Keratinocyte (primary cell): Measurements from ENCODE around the gene UTP4. TPM values are rescaled to one million over a fixed set of nuclear protein-coding genes. Genes with fewer than 3 reads are reported as not detected.

Experiments used
- DNase-seq: peaks from one replicate; pipeline ENCODE4 v3.0.0-alpha.2; 2011; ENCODE audit warnings: low read depth, missing footprints, low spot score
- FAIRE-seq: peaks from 2 replicates; lab custom pipeline; 2011; peaks lifted over from hg19 to GRCh38; lab: Jason Lieb, UNC
- H2AFZ ChIP-seq: 2 replicates; pipeline ENCODE4 v1.6.0; 2012; ENCODE audit warnings: low read length, control low read depth, inconsistent platforms; ENCODE audit not compliant: control insufficient read depth
- H3K27ac ChIP-seq: 2 replicates; pipeline ENCODE4 v1.5.1; 2011; ENCODE audit warnings: low read length; ENCODE audit not compliant: control insufficient read depth, insufficient read depth
- H3K27me3 ChIP-seq: 3 replicates; pipeline ENCODE4 v1.6.0; 2011; ENCODE audit warnings: low read length; ENCODE audit not compliant: control insufficient read depth, insufficient read depth; ENCODE audit errors: extremely low read depth
- H3K36me3 ChIP-seq, 2 experiments: 2 replicates in 1 of 2; 3 replicates in 1 of 2; pipeline ENCODE4 v1.5.1; 2011; ENCODE audit warnings: low read length in 2 of 2, mild to moderate bottlenecking in 1 of 2; ENCODE audit not compliant: control insufficient read depth in 2 of 2, insufficient read depth in 2 of 2; ENCODE audit errors: extremely low read depth in 1 of 2
- H3K4me1 ChIP-seq: 3 replicates; pipeline ENCODE4 v1.5.1; 2011; ENCODE audit warnings: low read length; ENCODE audit not compliant: control insufficient read depth, insufficient read depth; ENCODE audit errors: extremely low read depth
- H3K4me2 ChIP-seq: 3 replicates; pipeline ENCODE4 v1.6.0; 2011; ENCODE audit warnings: low read depth, low read length; ENCODE audit not compliant: control insufficient read depth, insufficient read depth; ENCODE audit errors: extremely low read depth
- H3K4me3 ChIP-seq, 3 experiments: fragments of 200-600 bp in 1 of 3; sonication (generic) in 1 of 3; 2 replicates in 2 of 3; 3 replicates in 1 of 3; pipeline ENCODE4 v1.5.1; 2011 to 2016; ENCODE audit warnings: low read length in 3 of 3, mild to moderate bottlenecking in 3 of 3, control low read depth in 2 of 3, inconsistent platforms in 1 of 3, low read depth in 1 of 3, mixed read lengths in 1 of 3, mixed run types in 1 of 3, moderate library complexity in 1 of 3; ENCODE audit not compliant: control insufficient read depth in 2 of 3, insufficient read depth in 2 of 3; ENCODE audit errors: extremely low read depth in 1 of 3
- H3K79me2 ChIP-seq: 2 replicates; pipeline ENCODE4 v1.6.0; 2012; ENCODE audit warnings: low read length; ENCODE audit not compliant: control insufficient read depth, insufficient read depth
- H3K9ac ChIP-seq: 3 replicates; pipeline ENCODE4 v1.6.0; 2011; ENCODE audit warnings: low read length; ENCODE audit not compliant: control insufficient read depth, insufficient read depth; ENCODE audit errors: extremely low read depth
- H3K9me1 ChIP-seq: 3 replicates; pipeline ENCODE4 v1.6.0; 2011; ENCODE audit warnings: low read length; ENCODE audit not compliant: control insufficient read depth, insufficient read depth; ENCODE audit errors: extremely low read depth
- H3K9me3 ChIP-seq: 2 replicates; pipeline ENCODE4 v1.5.1; 2012; ENCODE audit warnings: low read depth, low read length; ENCODE audit not compliant: control insufficient read depth
- H4K20me1 ChIP-seq: 3 replicates; pipeline ENCODE4 v1.6.0; 2011; ENCODE audit warnings: low read length; ENCODE audit not compliant: control insufficient read depth, insufficient read depth; ENCODE audit errors: extremely low read depth
- EZH2 ChIP-seq: IDR thresholded peaks from one replicate; pipeline ENCODE4 v1.6.1; 2012; ENCODE audit warnings: inconsistent platforms, mild to moderate bottlenecking, low read length, moderate library complexity
- dilution Hi-C: fragments of 300-500 bp; cut with MboI; formaldehyde crosslinking; loops from one replicate; pipeline ENCODE4 v1.7.0; 2020; ENCODE audit warnings: low sequenced_read_pairs; ENCODE audit not compliant: extremely low pct_ligation_motif_present
- polyA plus RNA-seq, 5 experiments: library from polyadenylated mRNA; depleted of rRNA in 3 of 5; stranded (reverse) in 3 of 5; stranded (forward) in 1 of 5; unstranded in 1 of 5; fragments of >200 nt; gene quantifications; 1 replicate in 1 of 5; 2 replicates in 3 of 5; 3 replicates in 1 of 5; pipeline versions ENCODE4 v1.2.1 to v1.2.3, GENCODE V29; 2011 to 2012; ENCODE audit warnings: missing spikeins in 2 of 5, low read depth in 1 of 5, low replicate concordance in 1 of 5
- TF ChIP-seq, protein P1 (sequence below), 3 experiments: IDR thresholded peaks in 1 of 3; conservative IDR thresholded peaks in 1 of 3; optimal IDR thresholded peaks in 1 of 3; 2 replicates in 2 of 3; 3 replicates in 1 of 3; pipeline versions ENCODE3 to v1.5.1; 2011; ENCODE audit warnings: low read length in 3 of 3, mild to moderate bottlenecking in 3 of 3, moderate library complexity in 2 of 3, control low read depth in 1 of 3, inconsistent platforms in 1 of 3; ENCODE audit not compliant: insufficient read depth in 2 of 3; ENCODE audit errors: extremely low read depth in 1 of 3

UTP4 gene
- polyA plus RNA-seq, 1 donor (not counting 4 experiments of a cell fraction or from before 2014, with no cell fraction given) = 106 TPM

DNA sequence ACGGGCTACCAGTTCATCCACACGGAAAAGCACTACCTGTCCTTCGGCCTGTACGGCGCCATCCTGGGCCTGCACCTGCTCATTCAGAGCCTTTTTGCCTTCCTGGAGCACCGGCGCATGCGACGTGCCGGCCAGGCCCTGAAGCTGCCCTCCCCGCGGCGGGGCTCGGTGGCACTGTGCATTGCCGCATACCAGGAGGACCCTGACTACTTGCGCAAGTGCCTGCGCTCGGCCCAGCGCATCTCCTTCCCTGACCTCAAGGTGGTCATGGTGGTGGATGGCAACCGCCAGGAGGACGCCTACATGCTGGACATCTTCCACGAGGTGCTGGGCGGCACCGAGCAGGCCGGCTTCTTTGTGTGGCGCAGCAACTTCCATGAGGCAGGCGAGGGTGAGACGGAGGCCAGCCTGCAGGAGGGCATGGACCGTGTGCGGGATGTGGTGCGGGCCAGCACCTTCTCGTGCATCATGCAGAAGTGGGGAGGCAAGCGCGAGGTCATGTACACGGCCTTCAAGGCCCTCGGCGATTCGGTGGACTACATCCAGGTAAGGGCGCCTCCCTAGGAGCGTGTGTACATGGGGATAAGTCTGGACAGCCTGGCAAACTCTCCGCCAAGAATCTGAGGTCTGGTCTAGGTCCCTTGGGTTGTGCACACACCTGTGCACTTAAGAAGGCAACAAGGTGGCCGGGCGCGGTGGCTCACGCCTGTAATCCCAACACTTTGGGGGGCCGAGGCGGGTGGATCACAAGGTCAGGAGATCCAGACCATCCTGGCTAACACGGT is 22.8 kb upstream of the UTP4 start:
- Histone ChIP-seq H3K9me1 (peaks cover 3% of the 10 kb centered on the region), H2AFZ (no peak overlapping the region), H3K4me1 (peaks cover 29% of the 10 kb centered on the region), H3K36me3 (peaks cover 47 to 49% of the 10 kb centered on the region in 2 experiments), H3K4me2 (no peak overlapping the region), H3K27me3 (no peaks in the 10 kb centered on the region), H3K9me3 (no peaks in the 10 kb centered on the region), H3K27ac (no peak overlapping the region), H3K4me3 (no peak overlapping the region), H4K20me1 (peaks cover 32% of the 10 kb centered on the region), H3K79me2 (peaks cover 78% of the 10 kb centered on the region), H3K9ac (no peak overlapping the region)
- dilution Hi-C loops = no loop called here
- FAIRE-seq (no peak), DNase-seq (no peak)
- TF ChIP-seq, protein P1, sequence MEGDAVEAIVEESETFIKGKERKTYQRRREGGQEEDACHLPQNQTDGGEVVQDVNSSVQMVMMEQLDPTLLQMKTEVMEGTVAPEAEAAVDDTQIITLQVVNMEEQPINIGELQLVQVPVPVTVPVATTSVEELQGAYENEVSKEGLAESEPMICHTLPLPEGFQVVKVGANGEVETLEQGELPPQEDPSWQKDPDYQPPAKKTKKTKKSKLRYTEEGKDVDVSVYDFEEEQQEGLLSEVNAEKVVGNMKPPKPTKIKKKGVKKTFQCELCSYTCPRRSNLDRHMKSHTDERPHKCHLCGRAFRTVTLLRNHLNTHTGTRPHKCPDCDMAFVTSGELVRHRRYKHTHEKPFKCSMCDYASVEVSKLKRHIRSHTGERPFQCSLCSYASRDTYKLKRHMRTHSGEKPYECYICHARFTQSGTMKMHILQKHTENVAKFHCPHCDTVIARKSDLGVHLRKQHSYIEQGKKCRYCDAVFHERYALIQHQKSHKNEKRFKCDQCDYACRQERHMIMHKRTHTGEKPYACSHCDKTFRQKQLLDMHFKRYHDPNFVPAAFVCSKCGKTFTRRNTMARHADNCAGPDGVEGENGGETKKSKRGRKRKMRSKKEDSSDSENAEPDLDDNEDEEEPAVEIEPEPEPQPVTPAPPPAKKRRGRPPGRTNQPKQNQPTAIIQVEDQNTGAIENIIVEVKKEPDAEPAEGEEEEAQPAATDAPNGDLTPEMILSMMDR (optimal IDR thresholded peaks at IDR 0.05 in 1 of 3, IDR thresholded peaks at IDR 0.05 in 1 of 3, conservative IDR thresholded peaks at IDR 0.05 in 1 of 3; ENCODE audit: extremely low read depth in 1 of 3, insufficient read depth in 2 of 3, low read length in 3 of 3) = no peak
- no peak for TF ChIP-seq EZH2

DNA sequence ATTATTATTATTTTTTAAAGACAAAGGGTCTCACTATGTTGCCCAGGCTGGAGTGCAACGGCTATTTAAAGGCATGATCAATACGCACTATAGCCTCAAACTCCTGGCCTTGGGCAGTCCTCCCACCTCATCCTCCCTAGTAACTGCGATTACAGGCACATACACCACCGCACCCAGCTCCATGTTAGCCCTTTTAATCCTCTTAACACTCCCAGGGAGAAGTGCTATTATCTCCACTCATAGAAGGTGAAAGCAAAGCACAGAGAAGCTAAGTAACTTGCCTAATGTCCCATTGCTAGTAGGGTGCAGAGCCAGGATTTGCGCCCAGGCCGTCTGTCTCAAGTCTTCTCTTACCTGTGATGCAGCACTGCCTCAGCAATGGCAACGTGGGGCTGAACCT is 22.0 kb upstream of the UTP4 start:
- dilution Hi-C loops = no loop called here
- peaks cover 53 to 56% of the 10 kb centered on the region in 2 experiments for H3K36me3 ChIP-seq
- H2AFZ ChIP-seq = no peak overlapping the region
- H3K4me3 ChIP-seq = no peak overlapping the region
- no peak overlapping the region for H3K4me2 ChIP-seq
- no peak overlapping the region for H3K27ac ChIP-seq
- peaks cover 3% of the 10 kb centered on the region for H3K9me1 ChIP-seq
- no peaks in the 10 kb centered on the region for H3K27me3 ChIP-seq
- peaks cover 82% of the 10 kb centered on the region for H3K79me2 ChIP-seq
- H3K9me3 ChIP-seq = no peaks in the 10 kb centered on the region
- no peak for TF ChIP-seq EZH2
- TF ChIP-seq, protein P1 (optimal IDR thresholded peaks at IDR 0.05 in 1 of 3, IDR thresholded peaks at IDR 0.05 in 1 of 3, conservative IDR thresholded peaks at IDR 0.05 in 1 of 3; ENCODE audit: extremely low read depth in 1 of 3, insufficient read depth in 2 of 3, low read length in 3 of 3) = no peak
- peaks cover 39% of the 10 kb centered on the region for H4K20me1 ChIP-seq
- H3K4me1 ChIP-seq = peaks cover 24% of the 10 kb centered on the region
- no peak overlapping the region for H3K9ac ChIP-seq
- FAIRE-seq (no peak), DNase-seq (no peak)
